NCI-H774 (cell line): Measurements from ENCODE around the gene PEX12.
"Not testable (repeated sequence)": the region's sequence is repeated elsewhere in the genome, so short reads cannot be mapped to it uniquely, and the experiment has no call there.

Experiments used
- DNase-seq: peaks from one replicate; lab custom pipeline; 2025; lab: John Stamatoyannopoulos, UW

Gene PEX12

GRCh38 chr17:35578197-35578928 is at the start of gene PEX12:
Gene PEX12 (minus strand): TSS chr17:35578571. CDS start chr17:35578021, 550 bp downstream.
- DNase-seq = peak; percentile 96

GRCh38 chr17:35627417-35627816 is 49.0 kb upstream of the PEX12 start:
- no peak for DNase-seq

DNA sequence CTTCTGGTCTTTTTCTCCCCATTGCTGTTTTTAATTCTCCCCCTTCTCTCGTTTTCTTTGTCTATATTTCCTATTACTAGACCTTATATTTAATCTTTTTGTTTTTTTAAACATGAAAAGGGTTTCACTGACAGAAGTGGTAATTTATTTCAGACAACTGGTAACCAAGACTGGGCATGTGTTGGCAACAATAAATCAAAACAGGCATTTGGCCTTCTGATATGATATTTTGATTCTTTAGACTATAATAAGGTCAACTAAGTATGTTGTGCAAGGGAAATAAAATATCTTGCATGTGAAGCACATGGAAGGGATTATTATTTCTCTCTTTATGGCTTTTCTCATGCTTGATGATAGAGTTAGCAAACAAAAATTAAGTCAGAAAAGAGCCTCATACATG is 43.4 kb upstream of the PEX12 start:
- no peak for DNase-seq

GRCh38 chr17:35618628-35619027 is 40.3 kb upstream of the PEX12 start:
- no peak for DNase-seq

- DNase-seq = no peak
Measured at GRCh38 chr17:35617505-35617904, 39.1 kb upstream of the PEX12 start.

GRCh38 chr17:35616536-35616935 is 38.2 kb upstream of the PEX12 start:
- no peak for DNase-seq

GRCh38 chr17:35614810-35615209 is 36.4 kb upstream of the PEX12 start:
- DNase-seq = no peak

GRCh38 chr17:35612924-35613521 is 34.7 kb upstream of the PEX12 start:
- DNase-seq = peak; percentile 39

GRCh38 chr17:35610746-35611145 is 32.4 kb upstream of the PEX12 start:
- DNase-seq = not testable (repeated sequence)

DNA sequence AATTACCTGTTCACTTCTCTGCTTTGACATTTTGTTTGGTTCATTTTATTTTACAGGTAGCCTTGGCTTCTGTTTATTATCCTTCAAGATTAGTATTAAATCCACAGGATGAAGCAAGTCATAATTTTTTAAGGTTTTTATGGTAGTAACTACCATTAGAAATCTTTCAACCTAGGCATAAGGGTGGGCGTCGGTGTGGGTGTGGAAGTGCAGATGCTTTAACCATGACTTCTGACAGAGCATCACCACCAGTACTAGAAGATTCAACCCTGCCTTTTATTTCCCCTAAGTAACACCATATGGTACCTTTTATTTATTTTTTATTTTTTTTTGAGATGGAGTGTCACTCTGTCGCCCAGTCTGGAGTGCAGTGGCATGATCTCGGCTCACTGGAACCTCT is 31.5 kb upstream of the PEX12 start:
- no peak for DNase-seq

- no peak for DNase-seq
Measured at GRCh38 chr17:35607239-35607847, 29.0 kb upstream of the PEX12 start.

DNA sequence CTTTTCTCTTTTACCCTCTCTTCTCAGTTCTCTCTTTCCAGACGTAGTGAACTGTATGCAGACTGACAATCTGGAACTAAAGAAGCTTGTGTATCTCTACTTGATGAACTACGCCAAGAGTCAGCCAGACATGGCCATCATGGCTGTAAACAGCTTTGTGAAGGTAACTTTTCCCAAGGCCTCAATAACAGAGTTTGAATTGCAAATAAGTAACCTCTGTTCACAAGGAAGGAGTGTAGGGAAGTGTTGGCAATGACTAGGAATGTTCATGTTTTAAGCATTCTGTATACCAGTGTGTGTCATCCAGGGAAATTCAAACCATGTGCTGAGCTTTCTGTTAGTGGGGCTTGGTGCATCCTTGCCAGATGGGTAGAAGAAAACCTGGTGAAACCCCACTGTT is 27.3 kb upstream of the PEX12 start:
- no peak for DNase-seq

DNA sequence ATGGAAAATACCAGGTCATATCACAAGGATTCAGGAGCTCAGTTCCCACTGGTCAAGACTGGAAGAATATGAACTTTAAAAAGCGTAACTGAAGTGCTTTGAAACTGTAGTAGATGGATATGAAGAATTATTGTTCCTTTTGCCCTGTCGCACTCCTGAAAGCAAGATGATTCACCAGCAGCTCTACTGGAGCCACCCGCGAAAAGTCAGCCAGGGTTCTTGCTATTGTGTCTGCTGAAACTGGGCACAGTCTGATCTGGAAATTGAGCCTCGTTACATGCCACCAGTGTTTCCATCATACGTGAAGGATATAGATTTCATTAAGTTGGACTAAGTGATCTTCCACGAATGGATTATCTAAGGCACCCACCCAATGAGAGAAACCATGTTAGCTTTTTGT is 25.3 kb upstream of the PEX12 start:
- no peak for DNase-seq

DNA sequence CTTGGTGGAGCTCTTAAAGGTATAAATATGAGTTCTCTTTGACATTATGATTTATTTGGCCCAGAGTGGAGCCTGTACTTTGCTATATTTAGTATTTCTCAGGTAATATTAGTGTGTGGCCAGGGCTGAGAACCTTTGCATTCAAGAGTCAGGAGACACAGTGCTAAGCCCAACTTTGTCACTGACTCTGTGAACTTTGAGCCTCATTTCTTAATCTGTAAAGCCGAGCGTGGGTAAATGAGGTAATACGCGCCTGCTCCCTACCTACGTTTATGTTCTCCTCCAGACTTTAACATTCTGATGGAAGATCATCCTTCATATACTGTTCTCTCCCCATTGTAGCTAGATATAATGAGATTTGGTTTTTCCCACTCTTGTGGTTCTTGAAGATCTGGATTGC is 19.2 kb upstream of the PEX12 start:
- no peak for DNase-seq

DNA sequence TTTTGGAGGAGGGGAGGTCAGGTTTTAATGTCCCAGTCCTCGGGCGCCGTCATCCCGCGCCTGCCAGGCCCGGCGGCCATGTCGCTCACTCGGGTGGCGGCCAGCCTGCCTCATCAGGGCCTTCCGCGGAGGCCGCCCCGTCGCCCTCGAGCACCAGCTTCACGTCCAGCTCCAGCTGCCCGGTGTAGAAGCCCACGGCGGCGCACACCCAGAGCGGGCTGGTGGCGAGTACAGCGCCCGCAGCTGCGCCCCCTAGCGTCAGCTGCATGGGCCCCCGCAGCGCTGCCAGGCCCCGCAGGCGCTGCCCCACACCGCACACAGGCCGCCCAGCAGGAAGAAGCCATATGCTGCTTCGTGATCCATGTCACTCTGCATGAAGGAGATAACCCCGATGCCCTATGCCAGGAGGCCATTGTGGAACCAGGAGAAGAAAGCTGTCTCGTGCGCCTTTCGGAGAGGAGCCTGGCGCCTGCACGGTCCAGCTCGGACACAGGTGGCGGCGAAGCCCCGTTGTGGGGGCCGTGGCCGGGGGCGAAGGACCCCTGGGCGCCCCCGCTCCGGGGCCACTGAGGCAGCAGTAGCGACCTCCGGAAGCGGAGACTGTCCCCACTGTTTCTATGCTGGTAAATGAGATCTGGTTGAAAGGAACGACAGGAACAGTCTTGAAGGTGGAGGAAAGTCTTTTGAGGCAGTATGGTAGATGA is 18.3 kb upstream of the PEX12 start:
- no peak for DNase-seq

DNA sequence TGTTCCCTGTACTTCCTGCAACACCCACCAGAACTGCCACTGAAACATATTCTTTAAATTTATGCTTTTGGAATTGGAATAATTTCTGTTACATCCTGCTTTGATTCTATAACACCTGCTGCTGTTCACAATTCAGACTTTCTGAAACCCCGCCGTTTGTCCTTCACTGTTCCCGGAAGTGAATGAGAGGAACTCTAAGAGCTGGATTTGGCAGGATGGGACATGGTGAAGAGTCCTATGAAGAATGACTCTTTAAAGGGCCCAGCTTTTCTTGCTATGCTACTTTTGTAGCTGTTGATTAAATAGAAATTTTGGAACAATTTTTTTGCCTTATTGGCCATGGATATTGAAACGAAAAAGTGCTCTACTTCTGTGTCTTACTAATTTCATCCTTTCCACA is 17.7 kb upstream of the PEX12 start:
- DNase-seq = no peak

- DNase-seq = no peak
Measured at GRCh38 chr17:35588196-35588920, 10.0 kb upstream of the PEX12 start.

DNA sequence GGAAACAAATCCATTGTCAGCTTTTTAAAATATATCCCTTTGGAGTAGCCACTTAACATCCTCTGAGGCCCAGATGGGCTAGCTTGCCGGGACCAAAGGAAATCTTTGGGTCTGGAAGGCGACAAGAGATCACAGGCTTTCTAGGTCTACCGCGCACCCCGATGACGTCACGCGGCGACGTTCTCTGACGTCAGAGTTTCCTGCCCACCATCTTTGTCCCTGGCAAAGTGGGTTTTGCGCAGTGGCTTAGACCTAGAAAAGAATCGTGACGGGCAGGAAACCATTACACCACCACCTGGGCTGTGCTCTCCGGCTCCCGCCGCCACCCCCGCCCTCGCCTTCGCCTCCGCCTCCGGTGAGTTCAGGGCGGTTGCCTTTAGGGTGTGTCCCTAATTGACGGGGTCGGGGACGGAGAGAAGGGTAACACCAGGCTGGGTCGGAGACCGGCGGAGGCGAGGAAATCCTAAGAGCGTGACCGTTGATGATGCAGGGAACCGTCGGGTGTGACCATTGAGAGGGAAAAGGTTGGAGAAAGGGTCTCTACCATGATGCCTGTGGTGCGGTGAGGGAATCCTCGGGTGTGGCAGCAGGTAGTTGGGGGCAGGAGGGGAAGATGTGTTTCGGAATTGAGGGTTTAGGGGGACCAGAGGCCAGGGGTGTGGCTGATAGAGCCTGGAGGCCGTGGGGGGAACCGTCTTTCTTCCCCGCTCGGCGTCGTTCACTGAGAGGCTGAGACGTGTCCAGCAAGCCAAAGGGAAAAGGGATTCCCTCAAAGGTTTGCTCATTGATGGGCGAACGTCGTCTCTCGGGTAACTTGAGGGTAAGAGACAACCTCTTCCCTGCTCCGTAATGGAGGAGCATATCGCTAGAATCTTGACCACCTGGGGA is 8.9 kb upstream of the PEX12 start, which contains the start of gene AP2B1:
Gene AP2B1, plus strand, starts transcription at position 249 of the 888 bp plus-strand sequence. CDS start 6,709 bp downstream, outside the sequence.
- peak; percentile 96 for DNase-seq

- no peak for DNase-seq
Measured at GRCh38 chr17:35586569-35587073, 8.2 kb upstream of the PEX12 start.

- no peak for DNase-seq
Measured at GRCh38 chr17:35584061-35584460, 5.7 kb upstream of the PEX12 start.
